ENCODE measurements around the gene OR1M1.

Gene OR1M1

GRCh38 chr19:9075064-9075949 lies 11.6 kb upstream of the OR1M1 start:
- no peak for DNase-seq

GRCh38 chr19:9076901-9077300 lies 10.0 kb upstream of the OR1M1 start:
- no peak for DNase-seq

DNA sequence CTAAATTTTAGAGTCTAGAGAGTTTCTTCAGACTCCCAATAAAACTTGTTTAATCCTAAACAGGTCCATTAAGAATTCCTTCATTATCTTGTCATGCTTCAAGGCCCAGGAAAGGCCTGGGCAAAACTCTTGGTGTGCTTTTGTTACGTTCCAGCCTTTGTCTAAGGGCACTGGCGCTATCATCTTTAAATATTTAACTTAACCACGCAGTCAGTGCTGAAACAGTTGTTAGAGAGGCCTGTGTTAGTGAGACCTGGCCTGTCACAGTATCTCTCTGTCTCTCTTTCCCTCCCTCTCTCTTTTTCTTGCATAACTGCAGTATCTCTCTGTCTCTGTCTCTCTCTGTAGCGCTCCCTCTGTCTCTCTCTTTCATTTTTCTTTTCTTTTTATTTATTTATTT lies 8.2 kb upstream of the OR1M1 start:
- no peak for DNase-seq

GRCh38 chr19:9107375-9107774 lies 20.5 kb downstream of the OR1M1 start, which contains the start of gene OR7G2:
TSS of gene OR7G2 (minus strand) at chr19:9107475. CDS start at chr19:9103243, 4,232 bp downstream.
- DNase-seq: no peak

GRCh38 chr19:9109959-9110358 lies 23.1 kb downstream of the OR1M1 start:
- no peak for DNase-seq

- no peak for DNase-seq
Observed at GRCh38 chr19:9115307-9115813, 28.5 kb downstream of the OR1M1 start, which contains the start of gene OR7G1. TSS of gene OR7G1 (minus strand) at chr19:9115763. CDS start at chr19:9115763, 0 bp downstream.

DNA sequence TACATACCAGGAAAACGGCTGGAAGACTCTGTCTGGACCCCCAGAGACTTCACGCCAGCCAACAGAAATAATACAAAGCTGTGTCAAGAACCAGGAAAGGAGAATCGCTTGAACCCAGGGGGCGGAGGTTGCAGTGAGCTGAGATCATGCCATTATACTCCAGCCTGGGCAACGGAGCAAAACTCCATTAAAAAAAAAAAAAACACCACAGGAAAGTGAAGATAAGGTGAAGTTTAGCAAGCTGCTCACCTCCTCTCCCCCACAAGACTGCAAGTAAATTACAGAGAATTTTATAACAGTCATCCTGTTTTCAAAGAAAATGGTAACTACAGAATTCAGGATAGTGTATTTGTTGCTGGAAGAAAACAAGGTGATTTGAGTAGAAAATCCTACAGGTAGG lies 29.7 kb downstream of the OR1M1 start:
- no peak for DNase-seq

GRCh38 chr19:9126900-9127405 lies 40.1 kb downstream of the OR1M1 start, which contains the start of gene OR7G3:
TSS of gene OR7G3 (minus strand) at chr19:9126950. CDS start at chr19:9126950, 0 bp downstream.
- no peak for DNase-seq

DNA sequence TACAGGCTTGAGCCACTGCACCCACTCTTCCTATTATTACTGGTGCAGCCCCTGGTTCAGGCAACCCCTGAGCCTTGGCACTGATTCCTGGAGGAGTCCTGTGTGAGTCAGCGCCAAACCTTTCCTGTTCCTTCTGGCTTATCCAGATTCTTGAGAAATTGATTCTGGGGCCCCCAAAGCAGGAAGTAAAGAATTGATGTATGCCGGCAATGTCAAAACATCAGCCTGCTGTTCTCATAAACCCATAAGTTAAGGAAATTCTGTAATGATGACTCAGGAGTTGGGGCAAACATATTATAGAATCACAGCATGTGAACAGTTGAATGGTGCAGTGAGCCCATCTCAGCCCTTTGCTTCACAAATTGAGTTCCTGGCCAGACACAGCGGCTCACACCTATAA lies 41.3 kb downstream of the OR1M1 start:
- no peak for DNase-seq

- DNase-seq: no peak
Observed at GRCh38 chr19:9130965-9131364, 44.1 kb downstream of the OR1M1 start.

- DNase-seq: no peak
Observed at GRCh38 chr19:9132422-9132821, 45.6 kb downstream of the OR1M1 start.

DNA sequence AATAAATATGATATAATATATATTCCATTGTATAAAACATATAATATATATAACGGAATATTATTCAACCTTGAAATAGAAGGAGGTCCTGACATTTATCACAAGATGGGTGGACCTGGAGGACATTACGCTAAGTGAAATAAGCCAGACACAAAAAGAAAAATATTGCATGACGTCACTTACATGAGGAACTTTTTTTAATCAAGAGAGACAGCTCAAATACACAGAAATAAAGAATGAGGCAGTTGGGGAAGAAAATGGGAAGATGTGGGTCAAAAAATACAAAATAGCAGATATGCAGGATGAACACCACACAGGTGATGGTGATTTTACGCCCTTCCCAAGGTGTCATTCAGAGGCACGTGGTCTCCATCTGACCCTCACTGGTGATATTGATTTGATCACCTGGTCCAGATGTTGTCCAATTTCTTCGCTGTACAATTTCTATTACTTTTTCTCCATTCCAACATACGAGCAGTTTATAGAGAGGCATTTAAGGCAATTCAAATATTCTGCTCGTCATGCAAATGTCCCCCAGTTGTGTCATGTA lies 52.8 kb downstream of the OR1M1 start:
- DNase-seq: peak in 1 of 2 experiments; percentile 1

DNA sequence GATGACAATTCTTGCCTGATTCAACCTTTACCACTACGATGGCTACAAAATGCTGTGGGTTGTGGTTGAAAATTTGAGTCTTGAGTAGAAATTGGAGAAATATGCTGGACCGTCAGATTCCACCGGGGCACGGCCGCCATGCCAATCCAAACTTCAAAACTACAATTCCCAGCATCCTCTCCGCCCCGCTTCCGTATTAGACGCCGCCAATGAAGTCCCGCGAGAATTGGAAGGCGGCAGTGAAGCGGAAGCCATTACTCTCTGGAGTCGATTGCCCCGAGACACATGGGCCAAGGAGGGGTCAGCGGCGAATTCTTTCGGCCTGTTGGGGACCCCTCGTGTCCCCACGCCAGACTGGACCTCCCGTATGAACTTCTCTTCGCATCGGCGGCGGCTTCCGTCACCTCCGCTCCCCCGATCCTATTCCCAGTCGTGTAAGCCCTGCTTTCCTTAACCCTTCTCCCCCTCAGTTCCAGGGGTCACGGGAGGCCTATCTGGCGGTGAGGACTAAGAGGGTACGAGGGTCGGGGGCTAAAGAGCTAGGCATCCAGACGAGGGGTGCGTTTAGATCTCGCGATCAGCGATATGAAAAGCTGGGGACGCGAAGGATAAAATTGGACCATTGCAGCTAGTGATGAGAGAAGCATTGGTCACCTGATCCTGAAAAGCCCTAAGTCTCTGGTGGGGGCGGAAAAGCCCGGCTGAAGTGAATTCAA lies 53.5 kb downstream of the OR1M1 start, which contains the start of gene ZNF317:
Gene ZNF317, plus strand, starts transcription at position 239 of the 716 bp plus-strand sequence. CDS start 15,620 bp downstream, outside the sequence.
- DNase-seq: peak; percentile 59 to 91

DNA sequence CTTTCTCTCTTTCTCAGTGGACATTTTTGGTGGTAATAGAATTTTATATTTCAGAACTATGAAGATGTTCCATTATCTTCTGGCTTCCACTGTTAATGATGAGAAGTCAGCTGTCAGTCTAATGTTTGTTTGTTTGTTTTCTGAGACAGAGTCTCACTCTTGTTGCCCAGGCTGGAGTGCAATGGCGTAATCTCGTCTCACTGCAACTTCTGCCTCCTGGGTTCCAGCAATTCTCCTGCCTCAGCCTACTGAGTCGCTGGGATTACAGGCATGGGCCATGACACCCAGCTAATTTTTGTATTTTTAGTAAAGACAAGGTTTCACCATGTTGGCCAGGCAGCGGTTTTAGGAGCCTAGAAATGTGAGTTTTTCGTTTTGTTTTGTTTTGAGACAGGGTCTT lies 58.1 kb downstream of the OR1M1 start:
- no peak for DNase-seq
